ENCODE data around the gene APOBEC4.

Gene APOBEC4

GRCh38 chr1:183675381-183675780 lies 22.3 kb upstream of the APOBEC4 start:
- no peak for DNase-seq (ENCODE audit: low spot score)

- no peak for DNase-seq (ENCODE audit: low spot score)
Measured at GRCh38 chr1:183674886-183675285, 21.8 kb upstream of the APOBEC4 start.

DNA sequence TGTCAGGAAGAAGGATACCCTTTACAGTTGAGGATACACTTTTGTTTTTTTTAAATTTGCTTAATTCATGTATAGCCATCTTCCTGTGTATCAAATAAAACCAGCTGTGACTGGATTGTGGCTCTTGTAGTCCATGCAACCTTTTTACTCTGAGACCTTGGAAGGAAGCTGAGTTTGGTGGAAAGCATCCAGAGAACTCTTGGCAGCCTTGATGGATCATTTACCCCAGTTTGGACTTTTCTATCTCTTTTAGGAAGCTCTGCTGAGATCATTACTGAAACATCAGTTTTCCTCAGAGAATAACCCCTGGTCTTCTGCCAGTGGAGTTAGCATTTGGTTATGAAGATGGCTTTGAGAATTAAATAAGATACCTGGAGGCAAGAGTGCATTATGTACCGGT lies 21.2 kb upstream of the APOBEC4 start:
- no peak for DNase-seq (ENCODE audit: low spot score)

DNA sequence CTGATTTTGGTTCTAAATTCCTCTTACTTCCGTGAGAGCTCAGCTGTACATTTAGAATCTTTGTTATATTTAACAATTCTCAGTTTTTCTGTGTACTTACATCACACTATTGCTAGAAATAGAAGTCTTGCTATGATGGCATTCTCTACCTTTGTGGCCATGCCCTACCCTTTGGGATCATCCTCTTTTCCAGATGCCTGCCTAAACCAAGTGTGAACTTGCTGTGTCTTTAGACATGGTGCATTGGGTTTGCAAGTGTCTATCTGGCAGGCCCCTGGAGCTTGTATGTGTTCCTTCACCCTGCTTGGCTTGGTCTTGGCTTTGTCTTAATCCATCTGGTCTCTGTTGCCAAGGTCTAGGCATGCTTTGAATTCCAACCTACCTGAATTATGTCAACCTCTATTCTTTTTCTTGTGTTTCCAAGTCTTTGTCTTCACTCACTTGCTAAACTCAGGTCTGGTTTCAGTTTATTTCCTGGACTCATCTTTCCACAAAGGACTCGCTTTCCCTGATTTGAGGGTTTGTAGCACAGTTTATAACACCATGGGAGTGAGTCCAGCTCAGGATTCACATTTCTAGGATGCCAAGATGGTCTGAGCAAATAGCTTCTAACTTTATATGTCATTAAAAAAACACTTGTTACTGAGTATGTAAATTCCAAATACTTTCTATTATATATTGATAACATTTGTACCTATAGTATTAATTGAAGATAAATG lies 20.6 kb upstream of the APOBEC4 start:
- no peak for DNase-seq (ENCODE audit: low spot score)

- DNase-seq (ENCODE audit: low spot score) = no peak
Measured at GRCh38 chr1:183670169-183670568, 17.1 kb upstream of the APOBEC4 start.

GRCh38 chr1:183656355-183656754 lies 3.2 kb upstream of the APOBEC4 start:
- DNase-seq (ENCODE audit: low spot score) = no peak

- peak; percentile 63 for DNase-seq (ENCODE audit: low spot score)
Measured at GRCh38 chr1:183655562-183656075, 2.5 kb upstream of the APOBEC4 start.

- no peak for DNase-seq (ENCODE audit: low spot score)
Measured at GRCh38 chr1:183654706-183655105, 1.6 kb upstream of the APOBEC4 start.

DNA sequence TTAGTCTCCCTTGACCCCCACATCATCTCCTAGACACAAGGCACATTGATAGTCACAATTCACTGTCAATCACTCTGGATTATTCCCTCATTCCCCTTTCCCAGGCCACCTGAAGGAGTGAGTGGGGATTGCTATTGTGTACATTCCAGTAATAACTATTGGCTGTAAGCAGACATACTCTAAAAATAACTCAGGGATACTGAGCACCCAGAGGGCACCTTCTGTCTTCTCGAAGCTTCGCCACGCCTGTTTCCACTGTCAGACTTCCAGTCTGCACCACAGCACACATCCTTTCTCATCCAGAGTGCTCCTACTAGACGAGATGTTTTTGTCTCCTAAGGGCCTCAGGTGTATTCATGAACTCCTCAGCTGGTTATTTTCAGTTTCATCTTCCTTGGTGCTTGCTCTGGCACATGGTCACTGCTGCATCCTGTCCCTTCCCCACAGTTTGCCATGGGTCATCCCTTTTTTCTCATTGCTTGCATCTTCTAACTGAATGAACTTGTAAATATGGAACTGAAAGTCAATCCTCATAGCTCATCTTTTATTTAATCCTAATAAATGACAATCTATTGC lies 848 bp upstream of the APOBEC4 start:
- DNase-seq (ENCODE audit: low spot score) = no peak

- no peak for DNase-seq (ENCODE audit: low spot score)
Measured at GRCh38 chr1:183653462-183653794, 312 bp upstream of the APOBEC4 start.

- no peak for DNase-seq (ENCODE audit: low spot score)
Measured at GRCh38 chr1:183652107-183652506, 1.0 kb downstream of the APOBEC4 start.

DNA sequence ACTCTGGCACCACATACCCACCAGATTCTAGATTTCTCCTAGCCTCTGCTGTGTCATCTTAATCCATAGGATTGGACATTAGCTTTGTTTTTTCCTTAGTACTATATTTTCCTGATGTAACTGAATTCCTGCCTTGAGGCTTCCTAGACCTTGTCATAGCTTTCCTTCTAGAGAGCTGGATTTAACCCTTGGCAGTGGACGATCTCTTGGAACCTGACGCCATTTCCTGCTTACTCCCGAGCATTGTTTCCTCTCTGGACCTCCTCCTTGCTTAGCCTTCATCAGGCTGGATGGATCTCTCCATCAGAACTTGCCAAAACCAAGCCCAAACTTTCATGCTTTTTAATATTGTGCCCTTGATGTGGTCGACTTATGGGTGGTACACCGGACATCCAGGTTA lies 1.5 kb downstream of the APOBEC4 start:
- no peak for DNase-seq (ENCODE audit: low spot score)

DNA sequence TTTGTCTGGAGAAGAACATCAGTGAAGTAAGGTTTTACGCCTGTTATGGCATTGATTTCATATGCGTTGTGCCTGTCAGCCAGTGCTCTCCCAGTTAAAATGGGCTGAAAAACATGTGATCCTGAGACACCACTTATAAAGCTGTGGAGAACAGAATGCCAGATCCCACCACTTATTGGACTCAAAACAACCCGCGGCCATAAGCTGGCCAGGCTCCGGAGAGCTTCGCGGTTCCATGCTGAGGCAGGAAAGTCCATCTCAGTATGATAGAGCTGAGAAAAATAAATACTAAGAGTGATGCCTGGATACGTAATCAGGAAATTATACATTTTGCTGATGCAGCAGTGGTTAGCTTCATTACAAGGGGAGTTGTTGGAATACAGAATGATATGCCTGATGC lies 5.1 kb downstream of the APOBEC4 start:
- no peak for DNase-seq (ENCODE audit: low spot score)

- DNase-seq (ENCODE audit: low spot score) = no peak
Measured at GRCh38 chr1:183646776-183647175, 6.3 kb downstream of the APOBEC4 start.

DNA sequence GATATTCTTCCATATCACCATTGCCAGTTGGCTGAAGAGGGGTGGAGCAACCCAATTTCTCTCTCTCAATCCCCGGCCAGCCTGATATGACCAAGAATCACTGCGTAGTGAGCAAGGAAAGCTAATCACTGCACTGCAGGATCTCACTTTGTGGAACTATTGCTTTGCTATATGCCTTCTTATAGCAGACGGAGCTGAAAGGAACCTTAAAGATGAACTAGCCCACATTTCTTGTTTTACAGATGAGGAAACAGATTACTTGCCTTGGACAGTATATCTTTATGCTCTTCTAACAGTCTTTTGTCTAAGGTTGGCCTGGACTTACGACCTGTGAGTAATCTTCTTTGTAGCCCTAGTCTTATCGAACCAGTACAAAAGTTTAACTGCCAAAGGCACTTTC lies 7.6 kb downstream of the APOBEC4 start:
- no peak for DNase-seq (ENCODE audit: low spot score)

- no peak for DNase-seq (ENCODE audit: low spot score)
Measured at GRCh38 chr1:183642166-183642565, 10.9 kb downstream of the APOBEC4 start.

DNA sequence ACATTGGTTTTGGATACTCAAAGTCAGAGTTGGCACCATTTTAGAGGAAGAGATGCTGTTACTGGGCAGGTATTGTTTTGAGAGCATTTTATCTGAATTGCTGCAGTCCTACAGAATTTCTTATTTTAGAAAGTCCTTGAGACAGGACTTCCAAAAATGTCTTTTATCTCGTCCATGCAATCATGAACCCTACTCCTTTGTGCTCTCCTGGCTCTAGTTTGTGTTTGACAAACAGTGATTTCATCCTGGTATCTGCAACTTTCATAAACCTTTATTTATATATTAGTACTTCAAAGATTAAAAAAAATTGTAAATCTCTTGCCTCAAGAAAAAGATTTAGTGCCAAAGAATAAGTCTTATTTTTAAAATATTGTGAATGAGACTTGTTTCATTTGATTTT lies 12.9 kb downstream of the APOBEC4 start:
- no peak for DNase-seq (ENCODE audit: low spot score)

DNA sequence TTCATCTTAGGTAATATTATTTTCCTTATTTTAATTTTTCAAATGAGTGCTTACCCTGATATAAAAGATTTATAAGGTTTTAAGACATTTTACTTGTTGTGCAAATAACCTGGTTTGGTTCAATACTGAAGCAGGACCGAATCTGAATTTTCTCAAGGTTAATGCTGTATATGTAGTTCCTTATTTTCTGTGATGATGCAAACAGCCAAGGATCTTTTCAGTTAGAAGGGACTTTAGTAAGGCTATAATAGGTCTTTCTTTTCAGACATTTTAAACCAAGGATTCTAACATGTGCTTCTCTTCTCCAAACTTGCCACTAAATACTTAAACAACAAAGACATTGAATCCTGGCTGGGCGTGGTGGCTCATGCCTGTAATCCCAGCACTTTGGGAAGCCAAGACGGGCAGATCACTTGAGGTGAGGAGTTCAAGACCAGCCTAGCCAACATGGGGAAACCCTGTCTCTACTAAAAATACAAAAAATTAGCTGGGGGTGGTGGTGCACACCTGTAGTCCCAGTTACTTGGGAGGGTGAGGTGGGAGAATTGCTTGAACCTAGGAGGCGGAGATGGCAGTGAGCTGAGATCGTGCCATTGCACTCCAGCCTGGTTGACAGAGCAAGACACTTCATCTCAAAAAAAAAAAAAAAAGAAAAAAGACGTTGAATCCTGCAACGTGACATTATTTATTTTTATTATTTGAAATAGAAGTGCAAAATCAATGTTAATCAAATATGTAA lies 14.3 kb downstream of the APOBEC4 start:
- DNase-seq (ENCODE audit: low spot score) = no peak

GRCh38 chr1:183636783-183637182 lies 16.3 kb downstream of the APOBEC4 start:
- DNase-seq (ENCODE audit: low spot score) = no peak

DNA sequence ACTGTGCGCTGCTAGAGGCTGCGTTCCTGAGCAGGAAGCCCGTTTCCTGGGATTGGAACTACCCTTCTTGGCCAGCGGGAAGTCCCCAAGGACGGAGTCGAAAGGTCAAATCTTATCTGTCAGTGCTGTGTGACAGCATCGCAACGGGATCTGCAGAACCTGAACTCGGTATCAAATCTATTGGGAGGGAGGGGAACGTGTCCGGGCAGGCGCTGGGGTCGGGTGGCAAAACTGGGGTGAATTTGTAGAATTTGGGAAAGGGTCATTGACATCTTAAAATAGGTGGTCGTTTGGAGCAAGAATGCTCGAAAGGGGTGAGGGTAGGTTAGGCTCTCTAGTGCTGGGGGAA lies 16.8 kb downstream of the APOBEC4 start:
- no peak for DNase-seq (ENCODE audit: low spot score)

DNA sequence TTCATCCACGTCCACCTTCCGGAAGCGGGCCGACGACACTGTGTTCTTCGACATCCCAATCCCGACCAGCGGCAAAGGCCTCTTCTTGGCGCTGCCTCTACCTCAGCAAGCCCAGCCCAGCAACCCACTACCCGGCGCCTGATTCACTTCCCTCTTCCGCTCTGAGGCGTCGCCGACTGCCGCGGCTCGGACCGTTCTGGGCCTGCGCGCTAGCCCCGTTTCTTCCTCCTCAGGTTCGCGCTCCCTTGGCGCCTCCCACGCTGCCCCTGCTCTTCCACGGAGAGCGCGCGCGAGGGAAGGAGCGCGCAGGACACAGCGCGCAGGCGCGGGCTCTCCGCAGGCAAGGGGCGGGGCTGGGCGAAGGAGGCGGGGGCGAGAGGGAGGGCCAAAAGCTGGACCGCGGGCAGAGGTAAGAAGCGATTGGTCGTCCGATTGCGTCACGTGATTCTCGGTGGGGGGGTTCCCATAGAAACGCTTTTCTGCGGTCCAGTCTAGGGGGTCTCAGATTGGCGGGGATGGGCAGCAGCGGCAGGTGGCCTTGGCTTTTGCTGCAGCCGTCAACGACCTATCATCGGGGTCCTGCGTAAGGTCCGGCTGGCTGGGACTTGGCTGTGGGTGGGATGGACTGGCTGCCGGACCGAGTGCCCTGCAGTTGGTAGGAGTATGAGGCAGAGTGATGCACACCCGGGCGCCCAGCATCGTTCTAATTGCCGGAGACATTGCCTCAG lies 17.3 kb downstream of the APOBEC4 start, which contains the start of gene ARPC5:
Gene ARPC5 (minus strand): TSS at position 178 of the 728 bp plus-strand sequence. CDS start 124 bp downstream, at position 54.
- peak; percentile 74 for DNase-seq (ENCODE audit: low spot score)

DNA sequence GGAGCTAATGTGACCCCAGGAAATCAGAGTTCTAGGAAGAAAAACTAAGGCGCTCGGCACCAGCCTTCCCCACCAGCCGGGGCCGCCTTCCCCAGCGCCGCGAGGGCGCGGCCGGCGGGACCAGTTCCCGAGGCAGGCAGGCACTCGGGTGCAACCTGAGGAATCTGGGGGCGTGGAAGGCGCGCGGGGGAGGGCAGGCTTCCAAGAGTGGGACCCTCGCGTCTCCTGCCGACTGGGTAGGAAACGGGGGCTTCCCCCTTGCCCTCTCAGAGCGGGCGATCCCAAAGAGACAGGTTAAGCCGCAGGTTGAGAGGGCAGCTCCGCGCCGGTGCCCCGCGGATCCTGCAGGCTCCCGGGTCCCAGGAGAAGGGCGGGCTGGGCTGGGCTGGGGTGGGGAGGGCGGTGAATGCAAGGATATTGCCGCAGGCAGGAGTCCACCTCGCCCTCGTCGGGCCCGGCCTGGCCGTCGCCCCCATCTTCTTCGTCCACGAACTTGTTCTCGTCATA lies 18.0 kb downstream of the APOBEC4 start:
- DNase-seq (ENCODE audit: low spot score) = no peak
